Endothelial cell (in vitro differentiated cells): ENCODE results near the gene CASZ1. TPM values are rescaled to one million over a fixed set of nuclear protein-coding genes. Genes with fewer than 3 reads are reported as not detected.

Experiments
- DNase-seq: peaks from one replicate; pipeline ENCODE4 v3.0.0; 2021; ENCODE audit warnings: low spot score
- H3K27ac Mint-ChIP-seq: one replicate; pipeline ENCODE4 v1.8.0; 2021; ENCODE audit warnings: mixed read lengths, inconsistent platforms; ENCODE audit not compliant: unreplicated experiment
- H3K27me3 Mint-ChIP-seq: one replicate; pipeline ENCODE4 v1.8.0; 2021; ENCODE audit warnings: mild to moderate bottlenecking, moderate library complexity, mixed read lengths, inconsistent platforms; ENCODE audit not compliant: unreplicated experiment
- H3K36me3 Mint-ChIP-seq: one replicate; pipeline ENCODE4 v1.8.0; 2021; ENCODE audit warnings: mild to moderate bottlenecking, low read depth, mixed read lengths, inconsistent platforms; ENCODE audit not compliant: unreplicated experiment
- H3K4me1 Mint-ChIP-seq: one replicate; pipeline ENCODE4 v1.8.0; 2021; ENCODE audit warnings: mild to moderate bottlenecking, mixed read lengths, inconsistent platforms; ENCODE audit not compliant: unreplicated experiment
- H3K4me3 Mint-ChIP-seq: one replicate; pipeline ENCODE4 v1.8.0; 2021; ENCODE audit warnings: mild to moderate bottlenecking, mixed read lengths, inconsistent platforms; ENCODE audit not compliant: unreplicated experiment
- H3K9me3 Mint-ChIP-seq: one replicate; pipeline ENCODE4 v1.8.0; 2021; ENCODE audit warnings: mixed read lengths, inconsistent platforms; ENCODE audit not compliant: unreplicated experiment
- total RNA-seq: library from RNA; stranded (reverse); fragmentation: NEBNext Ultra II Directional; extraction: Animal tissue kit (Norgen Biotek cat#: 25700); gene quantifications from one replicate; pipeline ENCODE4 v1.2.1, GENCODE V29; 2021; ENCODE audit not compliant: unreplicated experiment
- TF ChIP-seq, protein P1 (sequence below): fragments of 200-600 bp; sonication (generic); IDR thresholded peaks from one replicate; pipeline ENCODE4 v1.5.0; 2021; ENCODE audit warnings: antibody characterized with exemption; ENCODE audit not compliant: unreplicated experiment

The CASZ1 gene
- total RNA-seq, 1 donor from 2014 or later, result 6.3 TPM

DNA sequence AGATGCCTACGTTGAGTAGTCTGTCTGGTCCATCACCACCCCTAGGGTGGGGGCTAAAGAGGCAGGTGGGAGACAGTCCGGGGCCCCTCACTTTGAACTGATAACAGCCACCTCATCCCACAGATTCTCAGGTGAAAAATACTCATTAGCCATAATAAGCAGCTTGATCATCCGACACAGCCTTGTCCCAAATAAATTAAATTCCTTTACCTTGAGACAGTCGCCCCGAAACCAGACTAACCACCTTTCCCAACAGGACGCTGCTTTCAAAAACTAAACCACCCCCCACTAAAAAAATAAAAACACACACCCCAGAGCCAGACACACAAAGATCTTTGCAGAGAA, 103.3 kb downstream of the CASZ1 start:
- Mint-ChIP-seq H3K27me3 (peaks cover 15% of the 10 kb centered on the region), H3K36me3 (no peaks in the 10 kb centered on the region), H3K9me3 (no peaks in the 10 kb centered on the region), H3K4me3 (peak overlapping the region; percentile 90), H3K4me1 (peaks cover 9% of the 10 kb centered on the region), H3K27ac (no peak overlapping the region)
- no peak for DNase-seq
- TF ChIP-seq, protein P1, sequence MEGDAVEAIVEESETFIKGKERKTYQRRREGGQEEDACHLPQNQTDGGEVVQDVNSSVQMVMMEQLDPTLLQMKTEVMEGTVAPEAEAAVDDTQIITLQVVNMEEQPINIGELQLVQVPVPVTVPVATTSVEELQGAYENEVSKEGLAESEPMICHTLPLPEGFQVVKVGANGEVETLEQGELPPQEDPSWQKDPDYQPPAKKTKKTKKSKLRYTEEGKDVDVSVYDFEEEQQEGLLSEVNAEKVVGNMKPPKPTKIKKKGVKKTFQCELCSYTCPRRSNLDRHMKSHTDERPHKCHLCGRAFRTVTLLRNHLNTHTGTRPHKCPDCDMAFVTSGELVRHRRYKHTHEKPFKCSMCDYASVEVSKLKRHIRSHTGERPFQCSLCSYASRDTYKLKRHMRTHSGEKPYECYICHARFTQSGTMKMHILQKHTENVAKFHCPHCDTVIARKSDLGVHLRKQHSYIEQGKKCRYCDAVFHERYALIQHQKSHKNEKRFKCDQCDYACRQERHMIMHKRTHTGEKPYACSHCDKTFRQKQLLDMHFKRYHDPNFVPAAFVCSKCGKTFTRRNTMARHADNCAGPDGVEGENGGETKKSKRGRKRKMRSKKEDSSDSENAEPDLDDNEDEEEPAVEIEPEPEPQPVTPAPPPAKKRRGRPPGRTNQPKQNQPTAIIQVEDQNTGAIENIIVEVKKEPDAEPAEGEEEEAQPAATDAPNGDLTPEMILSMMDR, result no peak

GRCh38 chr1:10692401-10693021, 103.9 kb downstream of the CASZ1 start:
- peak; percentile 58 for DNase-seq
- Mint-ChIP-seq H3K4me1 (peaks cover 13% of the 10 kb centered on the region), H3K4me3 (peak overlapping the region; percentile 51), H3K27me3 (peaks cover 17% of the 10 kb centered on the region), H3K27ac (no peak overlapping the region), H3K36me3 (no peaks in the 10 kb centered on the region), H3K9me3 (no peaks in the 10 kb centered on the region)
- TF ChIP-seq, protein P1, result peak; percentile 35

DNA sequence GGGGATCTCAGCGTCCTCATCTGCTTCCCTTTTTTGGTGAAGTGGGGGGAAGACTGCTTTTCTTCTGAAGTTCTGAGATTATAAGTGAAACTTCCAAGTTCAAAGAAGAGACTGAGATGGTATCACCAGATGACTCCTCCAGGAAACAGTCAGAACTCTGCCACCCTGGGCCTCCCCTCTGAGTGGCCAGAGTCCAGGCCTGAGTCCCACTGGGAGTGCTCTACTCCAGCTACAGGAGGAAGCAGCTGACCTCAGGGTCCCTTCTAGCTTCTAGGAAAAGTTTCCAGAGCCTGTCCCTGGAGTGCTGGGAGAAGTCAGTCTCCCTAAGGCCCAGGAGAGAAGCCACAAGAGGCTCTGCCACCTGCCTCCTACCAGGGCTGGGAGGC, 104.7 kb downstream of the CASZ1 start:
- H3K27ac Mint-ChIP-seq, result no peak overlapping the region
- H3K27me3 Mint-ChIP-seq, result peaks cover 17% of the 10 kb centered on the region
- TF ChIP-seq, protein P1, result no peak
- no peak for DNase-seq
- no peaks in the 10 kb centered on the region for H3K36me3 Mint-ChIP-seq
- peaks cover 16% of the 10 kb centered on the region for H3K4me1 Mint-ChIP-seq
- no peak overlapping the region for H3K4me3 Mint-ChIP-seq
- H3K9me3 Mint-ChIP-seq, result no peaks in the 10 kb centered on the region

GRCh38 chr1:10691075-10691739, 105.2 kb downstream of the CASZ1 start:
- TF ChIP-seq, protein P1, result no peak
- no peaks in the 10 kb centered on the region for H3K9me3 Mint-ChIP-seq
- no peak overlapping the region for H3K4me3 Mint-ChIP-seq
- H3K36me3 Mint-ChIP-seq, result no peaks in the 10 kb centered on the region
- DNase-seq, result no peak
- peaks cover 19% of the 10 kb centered on the region for H3K4me1 Mint-ChIP-seq
- H3K27me3 Mint-ChIP-seq, result peaks cover 11% of the 10 kb centered on the region
- H3K27ac Mint-ChIP-seq, result no peak overlapping the region

GRCh38 chr1:10690484-10690883, 106.0 kb downstream of the CASZ1 start:
- no peak overlapping the region for H3K27ac Mint-ChIP-seq
- TF ChIP-seq, protein P1, result no peak

More at GRCh38 chr1:10690484-10690883, 106.0 kb downstream of the CASZ1 start:
- Mint-ChIP-seq H3K9me3 (no peaks in the 10 kb centered on the region), H3K4me1 (peaks cover 19% of the 10 kb centered on the region), H3K4me3 (no peak overlapping the region), H3K27me3 (peaks cover 12% of the 10 kb centered on the region), H3K36me3 (no peaks in the 10 kb centered on the region)
- no peak for DNase-seq
